HG02885 (cell line): ENCODE data around the gene SRC.

Experiments
- ATAC-seq: cut with Tn5 transposase; IDR thresholded peaks from one replicate; pipeline ENCODE4 v1.9.1; 2021; ENCODE audit warnings: mild to moderate bottlenecking; ENCODE audit not compliant: unreplicated experiment, poor library complexity

The SRC gene

DNA sequence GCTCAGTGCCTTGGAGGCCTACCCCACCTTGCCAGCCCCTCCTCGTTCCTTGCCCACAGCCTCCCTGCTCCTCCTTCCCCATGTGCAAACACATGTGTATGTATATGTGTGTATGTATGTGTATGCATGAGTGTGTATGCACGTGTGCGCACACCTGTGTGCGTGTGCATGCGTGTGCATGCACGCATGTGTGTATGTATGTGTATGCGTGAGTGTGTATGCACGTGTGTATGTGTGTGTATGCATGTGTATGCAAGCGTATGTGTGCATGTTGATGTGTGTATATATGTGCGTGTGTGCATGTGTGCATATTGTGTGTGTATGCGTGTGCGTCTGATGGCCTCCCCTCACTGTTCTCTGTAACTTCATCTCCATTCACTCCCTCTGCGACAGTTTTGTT lies 74.7 kb downstream of the SRC start:
- ATAC-seq = no peak

DNA sequence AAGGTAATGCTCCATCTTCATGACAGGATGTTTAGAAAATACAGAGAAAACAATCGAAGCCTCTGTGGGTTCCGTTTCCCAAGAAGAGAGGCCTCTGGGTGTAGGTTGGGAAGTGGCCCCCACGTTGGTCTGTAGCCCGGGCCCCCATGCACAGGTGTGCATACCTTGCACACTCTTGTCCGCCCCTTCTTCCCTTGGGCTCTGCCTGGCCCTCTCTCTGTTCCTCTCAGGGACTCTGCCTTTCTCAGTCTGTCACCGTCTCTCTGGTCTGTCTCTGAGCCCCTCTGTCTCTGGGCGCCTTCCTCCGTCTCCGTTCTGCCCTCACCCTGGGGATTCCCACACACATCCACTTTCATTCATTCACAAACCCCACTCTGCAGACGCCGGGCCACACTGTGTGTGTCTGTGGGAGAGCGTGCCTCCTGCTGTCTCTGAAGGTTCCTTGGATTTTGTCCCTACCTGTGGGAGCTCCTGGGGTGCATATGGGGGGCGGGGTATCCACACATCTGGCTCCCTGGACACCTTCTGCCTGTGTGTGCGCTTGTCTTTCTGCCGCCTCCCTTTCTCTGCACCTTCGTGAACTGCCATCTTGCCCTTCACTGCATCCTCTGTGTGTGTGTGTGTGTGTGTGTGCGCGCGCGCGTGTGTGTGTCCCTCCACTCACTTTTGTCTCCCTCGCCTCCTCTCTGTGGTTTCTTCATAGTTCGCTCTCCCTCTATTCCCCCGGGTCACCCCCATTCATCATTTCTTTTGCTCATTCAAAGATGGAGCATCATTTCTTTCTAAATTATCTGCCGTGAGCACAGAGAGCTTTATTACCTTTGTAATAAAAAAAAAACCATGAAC lies 75.3 kb downstream of the SRC start:
- ATAC-seq = no peak

DNA sequence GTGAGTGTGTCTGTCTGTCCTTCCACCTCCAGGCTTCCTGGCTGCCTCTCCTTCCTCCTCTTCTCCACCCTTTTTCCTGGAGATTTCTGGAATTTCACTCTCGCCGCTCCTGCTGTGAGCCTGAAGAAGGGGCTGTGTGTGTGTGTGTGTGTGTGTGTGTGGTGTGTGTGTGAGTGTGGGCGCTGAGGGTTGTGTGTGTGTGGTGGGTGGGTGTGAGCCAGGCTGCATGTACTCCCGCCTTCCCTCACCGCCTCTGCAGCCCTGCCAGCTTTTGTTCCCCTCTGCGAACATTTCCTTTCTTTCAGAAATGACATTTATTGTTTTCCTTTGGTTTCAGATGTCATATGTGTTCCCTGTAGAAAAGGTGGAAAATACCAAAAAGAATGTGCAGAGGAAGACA lies 76.0 kb downstream of the SRC start:
- no peak for ATAC-seq

DNA sequence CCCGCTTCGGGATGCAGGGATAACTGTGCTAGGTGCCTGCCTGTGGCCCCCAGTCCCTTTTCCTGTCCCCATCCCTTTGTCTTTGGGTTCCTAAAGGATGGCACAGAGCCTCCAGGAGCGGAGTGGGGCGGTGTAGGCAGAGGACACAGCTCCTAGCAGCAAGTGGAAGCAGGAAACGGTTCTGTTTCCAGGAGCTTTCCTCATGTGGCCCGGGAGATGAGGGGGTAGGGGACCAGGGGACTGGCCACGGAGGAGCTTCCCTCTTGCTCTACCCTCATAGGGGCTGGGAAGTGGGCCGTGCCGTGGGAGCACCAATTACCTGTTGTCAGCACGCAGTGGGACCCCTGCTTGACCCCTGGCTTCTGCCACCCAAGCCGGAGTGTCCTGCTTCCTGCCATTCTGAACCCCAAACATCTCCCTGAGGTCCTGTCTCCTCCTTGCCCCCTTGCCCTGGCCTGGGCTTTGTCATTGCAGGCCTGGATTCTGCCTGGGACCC lies 76.9 kb downstream of the SRC start:
- ATAC-seq = no peak

DNA sequence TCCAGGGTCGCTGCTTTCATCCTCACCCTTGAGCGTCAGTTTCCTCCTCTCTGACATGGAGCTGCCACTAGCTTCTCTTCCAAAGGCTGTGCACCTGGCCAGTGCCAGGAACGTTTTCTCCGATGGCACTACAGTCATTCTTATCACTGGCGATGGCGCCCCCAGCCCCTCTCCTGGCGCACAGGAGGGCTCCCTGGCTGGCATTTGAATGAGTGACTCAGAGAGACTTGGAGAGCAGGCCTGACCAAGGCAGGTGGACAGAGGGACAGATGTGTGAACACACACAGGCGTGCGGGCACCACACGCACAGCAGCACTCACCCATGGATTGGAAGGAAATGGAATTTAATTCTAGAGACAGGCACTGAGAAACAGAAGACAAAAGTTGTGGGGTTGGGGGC lies 77.6 kb downstream of the SRC start:
- no peak for ATAC-seq

DNA sequence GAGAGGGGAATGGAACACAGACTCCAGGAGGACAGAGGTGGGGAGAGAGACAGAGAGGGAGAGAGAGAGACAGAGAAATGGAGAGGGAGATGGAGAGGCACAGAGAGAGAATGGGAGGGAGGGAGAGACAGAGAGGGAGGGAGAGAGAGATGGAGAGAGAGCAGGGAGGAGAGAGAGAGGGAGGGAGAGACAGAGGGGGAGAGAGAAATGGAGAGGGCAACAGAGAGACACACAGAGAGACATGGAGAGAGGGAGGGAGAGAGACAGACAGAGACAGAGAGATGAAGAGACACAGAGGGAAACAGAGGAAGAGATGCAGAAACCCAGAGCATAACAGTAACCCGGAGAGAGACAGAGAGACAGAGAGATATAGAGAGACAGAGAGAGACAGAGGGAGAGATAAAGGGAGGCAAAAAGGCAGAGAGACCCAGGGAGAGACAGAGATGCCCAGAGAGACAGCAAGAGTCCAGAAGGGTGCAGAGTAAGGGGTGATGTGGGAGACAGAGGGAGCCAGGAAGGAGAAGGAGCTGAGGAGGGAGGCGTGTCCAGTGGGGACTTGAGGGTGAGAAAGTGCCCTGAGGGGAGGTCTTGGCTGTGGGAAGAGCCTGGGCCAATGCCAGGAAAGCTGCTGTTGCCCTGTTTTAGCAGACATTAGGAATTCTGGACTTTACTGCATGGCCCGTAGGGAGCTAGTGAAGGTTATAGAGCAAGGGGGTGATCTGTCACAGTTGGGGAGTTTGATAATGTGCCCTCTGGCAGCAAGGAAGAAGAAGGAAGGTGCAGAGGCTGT lies 78.3 kb downstream of the SRC start:
- ATAC-seq = no peak

DNA sequence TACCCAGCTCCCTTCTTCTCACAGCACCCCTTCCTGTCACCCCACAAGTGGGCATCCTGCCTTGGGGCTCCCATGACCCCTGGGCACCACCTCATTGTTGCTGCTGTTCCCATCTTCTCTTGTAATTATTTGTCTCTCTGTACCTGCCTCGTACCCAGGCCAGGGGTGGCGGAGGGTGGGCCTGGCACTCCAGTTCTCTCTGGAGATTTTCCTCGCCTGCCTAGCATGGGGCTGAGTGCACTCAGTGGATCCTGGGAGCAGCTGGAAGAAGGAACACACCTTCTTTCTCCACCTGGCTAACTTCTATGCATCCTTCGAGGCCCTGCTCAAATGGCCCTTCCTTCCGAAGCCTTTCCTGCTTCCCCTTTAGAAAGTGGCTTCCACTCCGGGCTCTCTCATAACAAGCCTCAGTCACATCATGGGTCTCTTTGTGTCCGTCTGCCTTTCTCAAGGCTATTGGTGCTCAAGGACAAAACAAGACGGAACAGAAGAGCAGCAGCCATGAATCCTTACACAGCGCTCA lies 79.2 kb downstream of the SRC start:
- ATAC-seq = no peak

DNA sequence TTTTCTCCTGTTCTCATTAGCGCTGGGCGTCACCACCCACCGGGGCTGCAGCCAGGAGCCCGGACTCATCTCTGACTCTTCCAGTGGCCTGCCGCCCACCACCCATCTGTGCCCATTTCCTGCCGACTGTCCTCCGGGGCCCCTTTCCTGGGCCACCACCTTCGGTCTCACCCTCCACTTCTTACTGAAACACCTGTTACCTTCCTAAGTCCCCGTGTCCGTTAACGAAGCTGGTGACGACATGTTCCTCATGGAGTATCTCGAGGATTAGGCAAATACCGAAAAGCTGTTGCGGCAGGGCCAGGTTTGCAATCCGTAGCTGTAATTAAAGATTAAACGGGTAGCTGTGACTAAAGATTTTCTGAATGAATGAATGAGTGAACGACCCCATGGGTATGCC lies 80.2 kb downstream of the SRC start:
- ATAC-seq = no peak

DNA sequence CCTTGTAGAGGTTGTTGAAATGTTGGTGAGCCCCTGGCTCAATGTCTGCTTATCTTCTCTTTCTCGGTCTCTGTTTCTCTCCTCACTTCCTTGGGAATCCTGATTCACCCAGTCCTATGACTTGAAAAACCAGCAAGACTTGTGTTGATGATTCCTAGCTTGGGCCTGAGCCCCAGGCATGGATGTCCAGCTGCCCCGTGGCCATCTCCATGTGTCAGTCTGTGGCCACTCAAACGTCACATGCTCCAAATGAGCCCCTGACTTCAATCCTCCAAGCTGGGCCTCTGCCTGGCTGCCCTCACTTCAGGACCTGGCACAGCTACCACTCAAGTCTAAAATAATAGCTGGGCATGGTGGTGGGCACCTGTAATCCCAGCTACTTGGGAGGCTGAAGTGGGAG lies 81.0 kb downstream of the SRC start:
- ATAC-seq = no peak

DNA sequence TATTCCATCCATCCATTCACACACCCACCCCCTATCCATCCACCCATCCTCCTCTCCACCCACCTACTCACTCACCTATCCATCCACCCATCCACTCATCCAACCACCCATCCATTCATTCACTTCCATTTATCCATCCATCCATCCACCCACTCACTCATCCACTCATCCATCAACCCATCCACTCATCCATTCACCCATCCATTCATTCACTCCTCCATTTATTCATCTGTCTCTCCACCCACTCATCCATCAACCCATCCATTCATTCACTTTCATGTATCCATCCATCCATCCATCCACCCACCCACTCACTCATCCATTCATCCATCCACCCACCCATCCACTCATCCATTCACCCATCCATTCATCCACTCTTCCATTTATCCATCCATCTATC lies 84.1 kb downstream of the SRC start:
- ATAC-seq = no peak

DNA sequence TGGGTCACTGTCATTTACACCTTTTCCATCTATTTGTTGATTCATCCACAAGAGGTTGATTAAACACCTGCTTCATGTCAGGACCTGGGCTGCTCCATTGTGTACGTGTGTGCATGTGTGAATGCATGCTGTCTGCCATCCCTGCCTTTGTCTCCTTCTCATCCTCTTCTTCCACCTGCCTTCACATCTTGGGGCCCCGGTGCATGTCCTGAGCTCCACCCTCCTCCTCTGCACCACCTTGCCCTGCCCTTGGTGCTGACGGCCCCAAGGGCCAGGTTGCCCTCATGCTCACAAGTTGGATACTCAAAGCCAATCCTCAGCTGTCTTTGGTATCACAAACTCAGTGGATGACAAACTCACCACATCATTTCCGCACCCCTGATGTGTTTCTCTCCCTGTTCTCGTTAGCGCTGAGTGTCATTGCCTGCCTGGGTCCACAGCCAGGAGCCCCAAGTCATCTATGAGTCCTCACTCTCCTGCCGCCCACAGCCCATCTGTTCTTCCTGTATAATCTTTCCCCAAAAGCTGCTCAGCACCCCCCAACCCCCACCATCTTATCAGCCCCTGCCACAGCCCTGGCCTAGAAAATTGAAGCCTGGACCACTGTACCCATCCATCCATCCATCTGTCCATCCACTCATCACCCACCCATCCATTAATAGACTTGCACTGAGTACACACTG lies 85.0 kb downstream of the SRC start:
- no peak for ATAC-seq

DNA sequence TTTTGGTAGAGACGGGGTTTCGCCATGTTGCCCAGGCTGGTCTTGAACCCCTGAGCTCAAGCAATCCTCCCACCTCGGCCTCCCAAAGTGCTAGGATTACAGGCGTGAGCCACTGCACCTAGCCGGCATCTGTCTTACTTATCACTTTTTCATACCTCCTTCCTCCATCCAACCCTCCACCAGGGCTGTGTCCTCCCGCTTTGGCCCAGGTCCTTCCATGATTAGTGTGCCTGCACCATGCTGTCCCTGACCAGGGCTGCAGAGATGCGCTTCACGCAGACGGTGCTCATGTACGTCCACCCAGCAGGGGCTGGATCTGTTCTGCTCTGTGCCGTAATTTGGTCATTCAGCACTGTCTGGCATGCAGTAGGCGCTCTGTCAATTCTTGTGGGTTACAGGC lies 85.8 kb downstream of the SRC start:
- ATAC-seq = no peak

DNA sequence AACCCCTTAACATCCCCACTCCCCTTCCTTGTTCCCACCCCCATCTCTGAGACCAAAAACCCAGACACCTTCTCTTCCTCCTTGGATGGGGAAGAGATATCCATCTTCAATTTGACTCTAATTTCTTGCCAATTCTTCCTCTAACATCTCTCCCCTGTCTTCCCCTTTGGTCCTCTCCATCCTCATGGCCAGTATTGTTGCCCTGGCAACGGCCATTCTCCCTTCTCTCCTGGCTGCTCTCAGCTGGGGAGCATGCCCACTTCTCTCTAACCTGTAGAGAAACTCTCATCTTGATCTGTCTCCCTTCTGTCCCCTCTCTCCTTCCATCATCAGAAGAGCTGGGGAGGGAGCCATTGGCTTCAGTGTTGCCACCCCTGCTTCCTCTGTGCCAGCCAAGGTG lies 86.7 kb downstream of the SRC start:
- ATAC-seq = no peak

DNA sequence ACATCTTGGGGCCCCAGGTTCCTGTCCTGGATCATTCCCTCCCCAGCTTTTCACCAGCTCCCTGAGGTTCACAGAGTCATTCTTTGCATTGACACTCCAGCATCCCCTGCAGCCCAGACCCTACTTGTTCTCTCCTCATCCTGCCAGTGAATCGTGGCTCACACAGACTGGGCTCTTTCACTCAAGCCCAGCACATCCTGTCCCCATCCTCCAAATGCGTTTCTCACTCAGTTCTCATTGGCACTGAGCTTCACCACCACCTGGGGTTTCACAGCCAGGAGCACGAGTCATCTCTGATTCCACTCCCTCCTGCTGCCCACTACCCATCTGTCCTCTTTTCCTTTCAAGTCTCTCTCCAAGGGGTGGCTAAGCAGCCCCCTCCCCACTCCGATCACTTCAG lies 89.7 kb downstream of the SRC start:
- ATAC-seq = no peak

DNA sequence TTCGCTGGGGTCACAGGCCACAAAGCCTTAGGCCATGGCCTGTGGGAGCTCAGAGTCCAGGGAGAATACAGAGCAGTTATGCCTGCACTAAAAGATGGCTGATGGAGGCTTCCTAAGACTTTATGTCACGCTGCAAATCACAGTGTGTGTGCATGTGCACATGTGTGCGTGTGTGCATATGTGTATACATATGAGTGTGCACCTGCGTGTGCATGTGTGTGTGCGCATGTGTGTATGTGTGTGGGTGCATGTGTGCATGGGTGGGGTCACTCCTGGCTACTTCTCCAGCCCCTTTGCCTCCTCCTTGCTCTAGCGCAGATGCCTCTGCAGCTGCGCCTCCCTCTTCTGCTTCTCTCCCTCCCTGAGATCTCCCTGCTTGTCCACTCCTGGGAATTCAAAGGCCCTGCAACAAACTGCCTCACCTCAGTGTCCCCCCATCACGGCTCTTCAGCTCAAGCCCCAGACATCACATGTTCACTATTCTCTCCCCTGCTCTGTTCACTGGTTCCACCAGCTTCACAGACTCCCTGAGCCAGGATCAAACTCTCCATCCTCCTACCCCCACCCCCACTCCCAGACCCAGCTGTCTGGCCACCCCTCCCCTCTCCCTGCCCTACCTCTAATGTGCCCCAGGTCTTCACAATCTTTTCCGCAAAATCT lies 90.7 kb downstream of the SRC start:
- ATAC-seq = no peak

DNA sequence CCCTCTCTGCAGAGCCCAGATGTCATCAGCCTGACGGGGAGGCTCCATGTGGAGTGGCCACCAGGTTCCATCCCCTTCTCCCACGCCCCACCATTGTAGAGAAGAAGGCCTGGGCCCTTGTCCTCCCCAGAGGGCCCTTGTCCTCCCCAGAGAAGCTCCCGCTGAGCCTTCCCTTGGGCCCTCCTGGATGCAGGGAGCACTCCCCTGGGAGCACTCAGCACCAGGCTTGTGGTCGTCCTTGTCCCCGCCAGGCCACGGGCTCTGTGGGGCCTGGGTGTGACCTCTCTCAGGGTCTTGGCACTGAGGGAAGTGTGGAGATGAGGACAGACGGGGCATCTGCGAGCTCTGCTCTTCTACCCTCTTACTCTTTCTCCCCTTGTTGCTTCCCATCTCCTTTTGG lies 91.7 kb downstream of the SRC start:
- no peak for ATAC-seq

DNA sequence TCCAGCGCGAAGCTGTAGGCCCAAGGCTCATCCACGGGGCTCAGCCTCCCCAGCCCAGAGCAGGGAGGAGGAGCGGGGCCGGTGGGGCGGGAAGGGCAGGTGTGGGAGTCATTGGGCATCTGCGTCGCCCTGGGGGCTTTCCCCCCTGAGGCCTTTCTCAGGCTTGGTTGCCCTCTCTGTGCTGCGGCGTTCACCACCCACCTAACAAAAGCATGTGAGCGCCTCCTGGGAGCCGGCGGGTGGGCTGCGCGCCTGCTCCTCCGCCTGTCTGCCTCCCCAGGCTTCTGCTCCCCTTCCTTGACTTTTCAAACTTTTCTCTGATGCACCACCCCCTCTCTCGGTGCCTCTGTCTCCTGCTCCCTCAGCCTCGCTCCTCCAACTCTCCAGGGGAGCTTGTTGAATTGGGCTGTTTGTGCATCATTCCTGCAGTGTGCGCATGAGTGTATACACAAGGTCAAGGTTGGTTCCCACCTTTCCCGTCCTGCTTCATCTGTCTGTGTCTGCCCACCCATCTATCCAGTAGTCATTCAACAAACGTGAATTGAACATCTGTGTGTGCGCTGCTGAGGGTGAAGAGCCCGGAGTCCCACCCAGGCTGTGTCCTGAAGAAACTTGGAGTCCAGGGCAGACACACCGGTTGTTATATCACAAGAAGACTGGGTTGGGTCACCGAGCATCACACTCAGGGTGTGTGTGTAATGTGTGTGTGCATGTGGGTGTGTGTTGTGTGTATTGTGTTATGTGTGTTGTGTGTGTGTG lies 92.7 kb downstream of the SRC start:
- no peak for ATAC-seq

DNA sequence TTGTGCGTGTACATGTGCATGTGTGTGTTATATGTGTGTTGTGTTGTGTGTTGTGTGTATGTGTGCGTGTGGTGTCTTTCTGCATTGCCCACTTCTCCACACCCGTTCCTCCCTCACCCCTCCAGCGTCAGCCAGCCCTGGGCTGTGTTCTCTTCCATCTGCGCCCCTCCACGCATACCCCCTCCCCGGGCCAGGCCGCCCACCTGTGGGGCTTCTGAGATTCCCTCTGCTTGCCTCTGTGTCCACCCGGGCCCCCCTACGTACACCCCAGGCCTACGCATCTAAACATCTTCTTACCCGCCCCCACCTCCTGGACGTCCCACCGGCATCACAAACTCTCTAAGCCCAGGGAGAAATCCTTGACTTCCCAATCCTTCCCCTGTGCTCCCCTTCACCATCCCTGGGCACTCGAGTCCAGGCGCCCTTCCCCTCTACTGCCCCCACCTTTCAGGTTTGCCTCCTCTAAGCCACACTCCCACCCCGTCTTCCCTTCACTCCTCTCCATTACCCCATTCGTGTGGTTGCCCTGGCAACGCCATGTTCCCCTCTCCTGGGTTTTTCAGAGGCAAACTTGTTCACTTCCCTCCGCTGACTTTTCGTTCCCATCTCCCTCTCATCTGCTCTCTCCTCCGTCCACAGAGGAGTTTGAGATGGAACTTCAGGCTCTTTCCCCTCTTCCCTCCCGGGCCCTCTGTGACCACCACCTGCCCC lies 93.4 kb downstream of the SRC start:
- ATAC-seq = no peak

DNA sequence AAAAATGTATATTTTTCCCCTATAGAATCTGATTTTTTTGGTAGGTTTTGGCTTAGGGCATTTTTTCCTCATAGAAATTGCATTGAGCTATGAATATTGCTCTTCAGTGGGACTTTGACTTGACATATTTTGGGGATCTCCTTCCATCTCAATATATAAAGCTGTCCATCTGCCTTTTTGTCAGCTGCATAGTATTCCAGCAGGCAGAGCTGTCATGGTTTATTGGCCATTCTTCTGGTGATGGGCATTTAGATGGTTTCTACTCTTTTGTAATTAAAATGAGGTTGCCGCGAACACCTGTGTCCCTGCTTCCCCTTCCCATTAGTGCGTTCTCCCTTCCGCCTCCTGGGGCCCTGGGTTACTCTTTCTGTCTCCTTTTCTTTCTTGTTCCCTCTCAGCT lies 95.1 kb downstream of the SRC start:
- no peak for ATAC-seq
